GM23248 (cell line): ENCODE results near the gene VTCN1.

Experiments used
- EZH2 ChIP-seq: fragments of 200-600 bp; sonication (generic); IDR thresholded peaks from 2 replicates; pipeline ENCODE4 v1.6.1; 2018; ENCODE audit warnings: antibody characterized with exemption, mild to moderate bottlenecking; ENCODE audit not compliant: insufficient read depth, poor library complexity, severe bottlenecking
- EZH2phosphoT487 ChIP-seq: fragments of 200-600 bp; sonication (generic); IDR thresholded peaks from 2 replicates; pipeline ENCODE4 v1.6.1; 2018; ENCODE audit warnings: antibody characterized with exemption, moderate library complexity, mild to moderate bottlenecking, low read depth; ENCODE audit not compliant: insufficient read depth

- TF ChIP-seq EZH2 (no peak), EZH2phosphoT487 (no peak)
Observed at GRCh38 chr1:117093870-117094621, 116.7 kb downstream of the VTCN1 start.
